Anterior cingulate cortex (tissue), 58 donors: Measurements from ENCODE around the gene G6PC1.

ENCODE experiments used
- DNase-seq, 58 donors: peaks; one replicate each; lab custom pipeline; 2025; lab: John Stamatoyannopoulos, UW

Gene G6PC1

GRCh38 chr17:42928714-42929496 is 28.3 kb downstream of the G6PC1 start:
- peak in 2 of 58 donors; percentile 2 to 3 for DNase-seq

DNA sequence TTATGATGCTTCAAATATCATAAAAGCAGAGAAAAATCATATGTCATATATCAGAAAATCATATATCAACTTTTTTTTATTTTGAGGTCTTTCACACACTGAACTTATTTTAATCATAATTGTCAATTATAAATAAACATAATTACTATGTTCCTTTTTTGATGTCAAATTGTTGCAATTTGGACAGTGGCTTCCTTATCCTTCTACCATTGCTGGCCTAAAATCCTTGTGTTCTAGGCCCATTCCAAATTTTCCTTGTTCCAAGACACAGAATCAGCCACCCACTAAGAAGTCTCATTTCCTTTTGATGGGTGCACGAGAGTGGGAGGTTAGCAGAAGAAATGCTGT is 28.9 kb downstream of the G6PC1 start:
- DNase-seq: no peak

- DNase-seq: peak in 31 of 58 donors; percentile 0 to 59 (median 12)
These were observed 37.4 kb downstream of the G6PC1 start for GRCh38 chr17:42937712-42938596.

- DNase-seq: no peak
These were observed 43.6 kb downstream of the G6PC1 start for GRCh38 chr17:42944211-42944610.

DNA sequence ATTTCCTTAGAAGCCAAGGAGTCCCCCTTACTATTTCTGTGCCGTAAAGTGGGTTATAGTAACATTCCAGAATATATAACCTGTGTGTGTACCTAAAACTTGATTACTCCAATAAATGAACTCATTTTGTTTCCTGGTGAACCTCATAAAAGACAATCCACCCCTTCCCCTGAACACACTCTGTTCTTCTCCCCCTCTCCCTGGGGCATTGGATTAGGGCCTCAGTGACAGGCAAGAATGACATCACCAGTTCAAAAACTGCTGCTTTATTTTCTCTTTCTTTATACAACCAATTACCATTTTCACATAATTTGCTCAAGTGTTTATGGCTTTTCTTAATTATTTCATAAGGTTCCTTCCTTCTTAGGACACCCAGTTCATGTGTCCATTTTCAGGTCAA is 46.2 kb downstream of the G6PC1 start:
- DNase-seq: no peak

DNA sequence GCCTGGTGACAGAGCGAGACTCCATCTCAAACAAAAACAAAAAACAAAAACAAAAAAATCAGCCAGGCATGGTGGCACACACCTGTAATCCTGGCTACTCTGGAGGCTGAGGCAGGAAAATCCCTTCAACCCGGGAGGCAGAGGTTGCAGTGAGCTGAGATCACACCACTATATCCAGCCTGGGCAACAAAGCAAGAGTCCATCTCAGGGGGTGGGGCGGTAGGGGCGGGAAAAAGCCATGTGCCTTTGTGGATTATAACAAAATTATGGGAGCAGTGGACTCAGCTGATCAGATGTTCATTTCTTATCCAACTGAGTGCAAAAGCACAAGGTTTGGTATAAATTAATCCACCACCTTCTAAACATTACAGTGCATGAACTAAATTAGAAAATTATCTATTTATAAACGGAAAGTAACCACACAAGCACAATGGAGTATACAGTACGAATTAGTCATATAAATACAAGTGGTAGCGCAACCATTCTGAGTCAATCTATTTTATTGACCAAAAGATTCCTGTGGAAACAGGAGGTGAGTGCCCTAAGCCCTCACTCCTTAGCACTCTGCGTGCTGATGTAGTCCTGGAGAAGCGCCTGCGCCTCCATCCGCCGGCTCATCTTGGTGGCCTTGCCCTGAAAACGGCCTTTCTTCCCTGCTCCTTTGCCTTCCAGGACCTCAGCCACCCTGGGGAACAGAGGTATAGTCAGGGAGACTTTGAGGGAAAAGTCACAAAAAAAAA is 49.6 kb downstream of the G6PC1 start:
- DNase-seq: no peak
